GM23338 (cell line): Measurements from ENCODE around the gene CDK5R1. TPM values are rescaled to one million over a fixed set of nuclear protein-coding genes. Genes with fewer than 3 reads are reported as not detected.

Experiments used
- ATAC-seq: fragments of 200-7000 bp; cut with Tn5 transposase; 3 replicates; pipeline ENCODE4 v1.9.1; 2020
- DNase-seq: peaks from one replicate; pipeline ENCODE4 v3.0.0-alpha.2; 2015; ENCODE audit warnings: low spot score
- H2AFZ ChIP-seq: fragments of 200-600 bp; sonication (generic); 2 replicates; pipeline ENCODE4 v1.8.0; 2016; ENCODE audit warnings: antibody characterized with exemption, mild to moderate bottlenecking, moderate library complexity
- H3F3A ChIP-seq: fragments of 200-600 bp; sonication (generic); replicated peaks from 2 replicates; pipeline ENCODE4 v1.8.0; 2017; ENCODE audit warnings: antibody characterized with exemption, mixed run types, low read depth
- H3K27ac ChIP-seq: fragments of 200-600 bp; sonication (generic); 2 replicates; pipeline ENCODE4 v1.6.1; 2016; ENCODE audit warnings: low read depth
- H3K27me3 ChIP-seq: fragments of 200-600 bp; sonication (generic); 2 replicates; pipeline ENCODE4 v1.8.0; 2016; ENCODE audit warnings: mild to moderate bottlenecking, mixed run types, moderate library complexity; ENCODE audit not compliant: insufficient read depth
- H3K36me3 ChIP-seq: fragments of 200-600 bp; sonication (generic); 2 replicates; pipeline ENCODE4 v1.8.0; 2016; ENCODE audit warnings: mild to moderate bottlenecking; ENCODE audit not compliant: insufficient read depth
- H3K4me1 ChIP-seq: fragments of 200-600 bp; sonication (generic); 2 replicates; pipeline ENCODE4 v1.8.0; 2016; ENCODE audit warnings: mild to moderate bottlenecking, moderate library complexity; ENCODE audit not compliant: insufficient read depth
- H3K4me2 ChIP-seq: fragments of 200-600 bp; sonication (generic); 2 replicates; pipeline ENCODE4 v1.7.1; 2017; ENCODE audit warnings: mixed run types
- H3K4me3 ChIP-seq: fragments of 200-600 bp; sonication (generic); 2 replicates; pipeline ENCODE4 v1.6.1; 2016; ENCODE audit warnings: mixed run types
- H3K79me2 ChIP-seq: fragments of 200-600 bp; sonication (generic); replicated peaks from 2 replicates; pipeline ENCODE4 v1.8.0; 2017; ENCODE audit warnings: mild to moderate bottlenecking; ENCODE audit not compliant: insufficient read depth
- H3K9me2 ChIP-seq: fragments of 200-600 bp; sonication (generic); 2 replicates; pipeline ENCODE4 v1.8.0; 2017; ENCODE audit not compliant: insufficient read depth
- H4K20me1 ChIP-seq: fragments of 200-600 bp; sonication (generic); replicated peaks from 2 replicates; pipeline ENCODE4 v1.8.0; 2017; ENCODE audit warnings: mild to moderate bottlenecking; ENCODE audit not compliant: insufficient read depth
- H3K27ac Mint-ChIP-seq: 2 replicates; pipeline ENCODE4 v1.8.0; 2020; ENCODE audit warnings: inconsistent platforms, mild to moderate bottlenecking, moderate library complexity, mixed read lengths
- H3K27me3 Mint-ChIP-seq: 3 replicates; pipeline ENCODE4 v1.8.0; 2022; ENCODE audit warnings: low read depth, mild to moderate bottlenecking, moderate library complexity, mixed read lengths, inconsistent platforms; ENCODE audit not compliant: insufficient read depth, poor library complexity
- H3K36me3 Mint-ChIP-seq: 3 replicates; pipeline ENCODE4 v1.8.0; 2021; ENCODE audit warnings: low read depth, mild to moderate bottlenecking, inconsistent platforms, moderate library complexity, mixed read lengths
- H3K4me1 Mint-ChIP-seq: 3 replicates; pipeline ENCODE4 v1.8.0; 2020; ENCODE audit warnings: mild to moderate bottlenecking, inconsistent platforms, mixed read lengths
- H3K4me3 Mint-ChIP-seq: 3 replicates; pipeline ENCODE4 v1.8.0; 2021; ENCODE audit warnings: moderate library complexity, mild to moderate bottlenecking, inconsistent platforms, mixed read lengths
- H3K9me3 Mint-ChIP-seq: 3 replicates; pipeline ENCODE4 v1.8.0; 2020; ENCODE audit warnings: moderate library complexity, mild to moderate bottlenecking, inconsistent platforms, mixed read lengths
- EZH2phosphoT487 ChIP-seq: fragments of 200-600 bp; sonication (generic); IDR thresholded peaks from one replicate; pipeline ENCODE4 v1.8.1; 2018; ENCODE audit warnings: antibody characterized with exemption; ENCODE audit not compliant: unreplicated experiment
- POLR2AphosphoS5 ChIP-seq: IDR thresholded peaks from 2 replicates; pipeline ENCODE4 v1.6.1; 2016; ENCODE audit warnings: antibody characterized with exemption, low read depth
- REST ChIP-seq: IDR thresholded peaks from one replicate; pipeline ENCODE4 v1.6.1; 2018; ENCODE audit warnings: antibody characterized with exemption; ENCODE audit not compliant: unreplicated experiment
- ZNF114 ChIP-seq: fragments of 250-450 bp; sonication (Bioruptor Pico); IDR thresholded peaks from 2 replicates; pipeline ENCODE4 v1.5.0; 2020; ENCODE audit warnings: mild to moderate bottlenecking, moderate library complexity
- ZNF462 ChIP-seq: fragments of 250-450 bp; sonication (Bioruptor Pico); IDR thresholded peaks from 2 replicates; pipeline ENCODE4 v1.5.0; 2020; ENCODE audit warnings: mild to moderate bottlenecking, moderate library complexity
- polyA plus RNA-seq: library from polyadenylated mRNA; unstranded; fragments of >200 nt; fragmentation: Nextera tagmentation; extraction: Ambion mirVana; gene quantifications from 2 replicates; pipeline ENCODE4 v1.2.1, GENCODE V29; 2016
- total RNA-seq: library from RNA; depleted of rRNA; stranded (reverse); fragments of >200 nt; shearing (Covaris generic); gene quantifications from 2 replicates; pipeline ENCODE4 v1.2.3, GENCODE V29; 2014

The CDK5R1 gene
- total and polyA plus RNA-seq, 2 experiments from 2014 or later, result 4.0 to 11.6 TPM

- no peak for TF ChIP-seq ZNF462 (CRISPR knock-in tag)
- TF ChIP-seq REST, result no peak
- TF ChIP-seq EZH2phosphoT487, result no peak
- no peak for TF ChIP-seq ZNF114 (CRISPR knock-in tag)
Measured at GRCh38 chr17:32440722-32441121, 46.1 kb upstream of the CDK5R1 start (continued).

- H3K36me3 ChIP-seq, result peaks cover 4% of the 10 kb centered on the region; the same call in 1 of the 2 replicates
- no peak overlapping the region for H3K4me3 ChIP-seq
- H3F3A ChIP-seq, result no peaks in the 10 kb centered on the region
- H2AFZ ChIP-seq, result no peak overlapping the region
- H3K27me3 ChIP-seq, result peaks cover 8% of the 10 kb centered on the region
- H3K27ac ChIP-seq, result no peak overlapping the region
- H3K27ac Mint-ChIP-seq, result no peak overlapping the region
- ATAC-seq (no peak), DNase-seq (no peak)
- peaks cover 15% of the 10 kb centered on the region for H3K36me3 Mint-ChIP-seq
- no peak overlapping the region for H3K4me3 Mint-ChIP-seq
- H3K79me2 ChIP-seq, result peaks cover 25% of the 10 kb centered on the region
- H3K27me3 Mint-ChIP-seq, result peaks cover 20% of the 10 kb centered on the region
- no peaks in the 10 kb centered on the region for H3K9me2 ChIP-seq
- peaks cover 19% of the 10 kb centered on the region for H4K20me1 ChIP-seq
- H3K9me3 Mint-ChIP-seq, result peaks cover 9% of the 10 kb centered on the region
- H3K4me2 ChIP-seq, result no peak overlapping the region
- peaks cover 12% of the 10 kb centered on the region for H3K4me1 ChIP-seq
- H3K4me1 Mint-ChIP-seq, result peaks cover 14% of the 10 kb centered on the region
- TF ChIP-seq ZNF462 (CRISPR knock-in tag) (no peak), EZH2phosphoT487 (no peak), POLR2AphosphoS5 (no peak)
Measured at GRCh38 chr17:32441886-32442285, 44.9 kb upstream of the CDK5R1 start.
